ENCODE results near the gene DPP10. TPM values are rescaled to one million over a fixed set of nuclear protein-coding genes. Genes with fewer than 3 reads are reported as not detected.

The DPP10 gene
- total RNA-seq, 1 experiment from 2014 or later, result not detected

GRCh38 chr2:115036818-115037217 lies 594.4 kb downstream of the DPP10 start:
- ChIA-PET CTCF (no interaction called here), POLR2A (interaction anchor here (0.8 kb wide), 1 partner anchor 1298 kb away, joined by 3 read pairs; no protein-coding TSS in a partner anchor)
- peaks cover 7% of the 10 kb centered on the region for H3K4me1 Mint-ChIP-seq (ENCODE audit: insufficient read depth, unreplicated experiment)
- H3K27me3 Mint-ChIP-seq (ENCODE audit: insufficient read depth, unreplicated experiment), result no peaks in the 10 kb centered on the region
- H3K36me3 Mint-ChIP-seq (ENCODE audit: insufficient read depth, unreplicated experiment), result no peaks in the 10 kb centered on the region
- H3K4me3 Mint-ChIP-seq (ENCODE audit: unreplicated experiment), result no peak overlapping the region
- no peak for TF ChIP-seq CTCF (IDR thresholded peaks at IDR 0.05; ENCODE audit: unreplicated experiment)
- no peak for DNase-seq (ENCODE audit: unreplicated experiment)
- BruUV-seq (replicated peaks), result no TSS peak
- H3K9me3 Mint-ChIP-seq (ENCODE audit: unreplicated experiment), result no peaks in the 10 kb centered on the region
- intact Hi-C loops (cut with micrococcal nuclease), result no loop called here
- H3K27ac Mint-ChIP-seq (ENCODE audit: low read depth, unreplicated experiment), result no peak overlapping the region

GRCh38 chr2:115057473-115057872 lies 615.0 kb downstream of the DPP10 start:
- BruUV-seq (replicated peaks), result no TSS peak

GRCh38 chr2:115070002-115070401 lies 627.6 kb downstream of the DPP10 start:
- BruUV-seq (replicated peaks), result no TSS peak
- intact Hi-C loops (cut with micrococcal nuclease), result no loop called here
- Mint-ChIP-seq H3K36me3 (ENCODE audit: insufficient read depth, unreplicated experiment) (no peaks in the 10 kb centered on the region), H3K4me1 (ENCODE audit: insufficient read depth, unreplicated experiment) (no peaks in the 10 kb centered on the region), H3K9me3 (ENCODE audit: unreplicated experiment) (peaks cover 19% of the 10 kb centered on the region), H3K27me3 (ENCODE audit: insufficient read depth, unreplicated experiment) (no peaks in the 10 kb centered on the region), H3K4me3 (ENCODE audit: unreplicated experiment) (no peak overlapping the region), H3K27ac (ENCODE audit: low read depth, unreplicated experiment) (no peak overlapping the region)
- CTCF ChIA-PET, result no interaction called here
- no peak for TF ChIP-seq CTCF (IDR thresholded peaks at IDR 0.05; ENCODE audit: unreplicated experiment)
- no peak for DNase-seq (ENCODE audit: unreplicated experiment)
- POLR2A ChIA-PET, result no interaction called here

More at GRCh38 chr2:115057473-115057872, 615.0 kb downstream of the DPP10 start:
- Mint-ChIP-seq H3K4me1 (ENCODE audit: insufficient read depth, unreplicated experiment) (no peaks in the 10 kb centered on the region), H3K4me3 (ENCODE audit: unreplicated experiment) (no peak overlapping the region), H3K36me3 (ENCODE audit: insufficient read depth, unreplicated experiment) (no peaks in the 10 kb centered on the region), H3K27me3 (ENCODE audit: insufficient read depth, unreplicated experiment) (no peaks in the 10 kb centered on the region), H3K9me3 (ENCODE audit: unreplicated experiment) (peaks cover 12% of the 10 kb centered on the region), H3K27ac (ENCODE audit: low read depth, unreplicated experiment) (no peak overlapping the region)
- ChIA-PET POLR2A (no interaction called here), CTCF (no interaction called here)
- intact Hi-C loops (cut with micrococcal nuclease), result no loop called here
- DNase-seq (ENCODE audit: unreplicated experiment), result no peak
- no peak for TF ChIP-seq CTCF (IDR thresholded peaks at IDR 0.05; ENCODE audit: unreplicated experiment)

- intact Hi-C loops (cut with micrococcal nuclease), result no loop called here
- no peaks in the 10 kb centered on the region for H3K4me1 Mint-ChIP-seq (ENCODE audit: insufficient read depth, unreplicated experiment)
- CTCF ChIA-PET, result interaction anchor here (1.1 kb wide), 1 partner anchor 11 kb away, joined by 3 read pairs; no protein-coding TSS in a partner anchor
- no peaks in the 10 kb centered on the region for H3K27me3 Mint-ChIP-seq (ENCODE audit: insufficient read depth, unreplicated experiment)
- TF ChIP-seq CTCF (IDR thresholded peaks at IDR 0.05; ENCODE audit: unreplicated experiment), result no peak
- H3K4me3 Mint-ChIP-seq (ENCODE audit: unreplicated experiment), result no peak overlapping the region
- H3K27ac Mint-ChIP-seq (ENCODE audit: low read depth, unreplicated experiment), result no peak overlapping the region
- BruUV-seq (replicated peaks), result no TSS peak
- DNase-seq (ENCODE audit: unreplicated experiment), result no peak
- H3K36me3 Mint-ChIP-seq (ENCODE audit: insufficient read depth, unreplicated experiment), result no peaks in the 10 kb centered on the region
- POLR2A ChIA-PET, result no interaction called here
- peaks cover 19% of the 10 kb centered on the region for H3K9me3 Mint-ChIP-seq (ENCODE audit: unreplicated experiment)
Measured at GRCh38 chr2:115071534-115071933, 629.1 kb downstream of the DPP10 start.

Data from MCF 10A (cell line).